Measurements from ENCODE around the gene NISCH. TPM values are rescaled to one million over a fixed set of nuclear protein-coding genes. Genes with fewer than 3 reads are reported as not detected.

The NISCH gene
- total and polyA plus RNA-seq, 7 donors = 14.3 to 33.4 (median 23.6) TPM

DNA sequence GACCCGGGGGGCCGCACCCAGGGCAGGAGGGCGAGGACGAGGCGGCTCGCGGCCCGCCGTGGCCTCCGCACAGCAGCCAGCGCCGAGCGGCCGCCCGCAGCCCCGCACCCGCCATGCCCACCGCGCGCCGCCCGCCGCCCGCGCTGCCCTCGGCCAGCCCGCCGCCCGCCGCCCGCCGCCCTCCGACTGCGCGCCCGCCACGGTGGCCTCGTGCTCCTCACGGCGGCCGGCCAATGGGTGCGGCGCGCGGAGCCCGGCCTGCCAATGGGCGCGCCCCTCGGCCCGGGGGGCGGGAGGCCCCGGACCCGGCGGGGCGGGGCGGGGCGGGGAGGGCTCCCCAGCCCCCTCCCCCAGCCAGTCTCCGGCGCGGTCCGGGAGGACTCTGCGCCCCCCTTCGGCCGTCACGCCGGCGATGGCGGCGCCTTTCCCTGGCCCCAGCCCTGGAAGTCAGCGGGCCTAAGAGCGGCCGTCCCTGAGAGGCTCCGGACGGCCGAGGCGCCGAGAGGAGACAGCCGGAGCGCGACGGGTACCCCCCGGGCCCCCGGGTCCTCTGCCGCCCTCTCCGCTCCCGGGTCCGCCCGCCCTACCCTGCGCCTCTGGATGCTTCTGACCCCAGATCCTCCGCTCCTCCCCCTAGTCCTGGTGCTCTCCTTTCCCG lies 78.3 kb downstream of the NISCH start, which contains the start of gene NT5DC2:
TSS of gene NT5DC2 (minus strand) at position 235 of the 658 bp plus-strand sequence. CDS start at position 115, 120 bp downstream.
- peak within 1 kb of the TSS; percentile 72 for H3K4me3 ChIP-seq
- TF ChIP-seq, protein P1, sequence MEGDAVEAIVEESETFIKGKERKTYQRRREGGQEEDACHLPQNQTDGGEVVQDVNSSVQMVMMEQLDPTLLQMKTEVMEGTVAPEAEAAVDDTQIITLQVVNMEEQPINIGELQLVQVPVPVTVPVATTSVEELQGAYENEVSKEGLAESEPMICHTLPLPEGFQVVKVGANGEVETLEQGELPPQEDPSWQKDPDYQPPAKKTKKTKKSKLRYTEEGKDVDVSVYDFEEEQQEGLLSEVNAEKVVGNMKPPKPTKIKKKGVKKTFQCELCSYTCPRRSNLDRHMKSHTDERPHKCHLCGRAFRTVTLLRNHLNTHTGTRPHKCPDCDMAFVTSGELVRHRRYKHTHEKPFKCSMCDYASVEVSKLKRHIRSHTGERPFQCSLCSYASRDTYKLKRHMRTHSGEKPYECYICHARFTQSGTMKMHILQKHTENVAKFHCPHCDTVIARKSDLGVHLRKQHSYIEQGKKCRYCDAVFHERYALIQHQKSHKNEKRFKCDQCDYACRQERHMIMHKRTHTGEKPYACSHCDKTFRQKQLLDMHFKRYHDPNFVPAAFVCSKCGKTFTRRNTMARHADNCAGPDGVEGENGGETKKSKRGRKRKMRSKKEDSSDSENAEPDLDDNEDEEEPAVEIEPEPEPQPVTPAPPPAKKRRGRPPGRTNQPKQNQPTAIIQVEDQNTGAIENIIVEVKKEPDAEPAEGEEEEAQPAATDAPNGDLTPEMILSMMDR (IDR thresholded peaks at IDR 0.05) = no peak
- H3K9me3 ChIP-seq = no peaks in the 10 kb centered on the region
- WGBS, 3 donors = 2 to 13% (median 10%) methylated on average over 10 to 91 of the region's 91 CpGs
- no peaks in the 10 kb centered on the region for H3K27me3 ChIP-seq (ENCODE audit: insufficient read depth in 3 of 3, low read length in 2 of 3)
- no peaks in the 10 kb centered on the region for H3K36me3 ChIP-seq (ENCODE audit: insufficient read depth in 1 of 2, low read depth in 1 of 2)
- ATAC-seq (peak; percentile 20 to 33 (median 32)), DNase-seq (peak; percentile 77)
- peaks cover 28% of the 10 kb centered on the region for H3K4me1 ChIP-seq
- intact Hi-C loops (cut with DNase I) = loop anchor here (5.0 kb wide), 2 partner anchors 36 to 61 kb away; partner anchors contain the start of gene STAB1 (in 1 of the 2)
- peak within 1 kb of the TSS; percentile 96 for H3K27ac ChIP-seq

DNA sequence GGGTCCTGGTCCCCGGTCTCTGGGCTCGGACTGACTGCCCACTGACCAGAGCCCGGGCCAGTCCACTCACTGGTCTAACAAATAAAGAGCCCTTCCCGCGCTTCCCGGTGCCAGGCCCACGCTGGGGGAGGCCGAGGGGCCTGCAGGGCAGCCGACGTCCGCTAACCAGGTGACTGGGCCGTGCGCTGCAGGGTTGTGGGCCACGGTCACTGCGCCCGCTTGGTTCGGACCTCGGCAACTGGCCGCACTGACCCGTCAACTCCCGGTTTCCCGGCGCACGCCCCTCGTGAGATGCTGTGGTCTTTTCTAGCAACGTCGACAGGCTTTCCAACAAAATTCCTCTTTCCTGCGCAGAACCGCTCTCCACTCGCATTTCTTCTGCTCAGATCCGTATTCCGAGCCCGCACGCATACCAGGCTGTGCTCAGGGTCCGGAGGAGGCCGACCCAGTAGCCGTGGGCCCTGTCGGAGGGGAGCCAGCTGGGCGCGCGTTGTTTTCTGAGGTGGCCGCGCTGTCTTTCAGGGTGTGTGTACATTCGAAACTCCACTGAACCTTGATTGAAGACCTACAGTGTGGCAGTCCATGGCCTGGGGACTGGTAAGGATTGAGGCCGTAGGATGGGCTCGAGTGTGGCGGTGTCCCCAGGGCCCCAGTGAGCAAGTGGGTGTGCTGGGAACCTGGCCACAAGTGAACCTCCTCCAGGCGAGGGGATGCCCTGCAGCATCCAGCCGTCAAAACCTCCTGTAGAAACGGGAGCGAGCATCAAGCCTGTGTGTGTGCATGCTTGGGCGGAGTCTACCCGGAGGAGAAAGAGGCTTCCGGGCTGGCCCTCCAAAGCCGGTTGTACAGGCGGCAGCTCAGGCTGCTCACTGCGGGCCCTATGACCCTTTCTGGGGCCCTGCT lies 79.1 kb downstream of the NISCH start:
- H3K36me3 ChIP-seq (ENCODE audit: insufficient read depth in 1 of 2, low read depth in 1 of 2) = no peaks in the 10 kb centered on the region
- H3K27ac ChIP-seq = peak overlapping the region; percentile 96
- no peaks in the 10 kb centered on the region for H3K9me3 ChIP-seq
- WGBS, 3 donors = 55 to 59% (median 58%) methylated on average over 57 of the region's 57 CpGs
- DNase-seq (peak in 1 of 2 donors; percentile 62), ATAC-seq (no peak)
- no peaks in the 10 kb centered on the region for H3K27me3 ChIP-seq (ENCODE audit: insufficient read depth in 3 of 3, low read length in 2 of 3)
- peaks cover 35% of the 10 kb centered on the region for H3K4me1 ChIP-seq
- intact Hi-C loops (cut with DNase I) = loop anchor here (5.0 kb wide), 2 partner anchors 37 to 62 kb away; partner anchors contain the start of gene STAB1 (in 1 of the 2)
- peak overlapping the region; percentile 72 for H3K4me3 ChIP-seq
- TF ChIP-seq, protein P1 (IDR thresholded peaks at IDR 0.05) = no peak

- intact Hi-C loops (cut with DNase I) = loop anchor here in 1 of 2 donors (5.0 kb wide), 1 partner anchor 63 kb away; no protein-coding TSS in a partner anchor
- Histone ChIP-seq H3K4me1 (peaks cover 33% of the 10 kb centered on the region), H3K4me3 (peak overlapping the region; percentile 83), H3K36me3 (ENCODE audit: insufficient read depth in 1 of 2, low read depth in 1 of 2) (peaks cover 0 to 2% of the 10 kb centered on the region in 2 donors), H3K27ac (peak overlapping the region; percentile 96), H3K9me3 (no peaks in the 10 kb centered on the region), H3K27me3 (ENCODE audit: insufficient read depth in 3 of 3, low read length in 2 of 3) (no peaks in the 10 kb centered on the region)
- ATAC-seq = no peak
- DNase-seq = peak in 1 of 2 donors; percentile 55
- TF ChIP-seq, protein P1 (IDR thresholded peaks at IDR 0.05) = no peak
- 90 to 93% (median 91%) methylated on average over 19 of the region's 19 CpGs for WGBS, 3 donors
Measured at GRCh38 chr3:52535411-52536111, 80.2 kb downstream of the NISCH start.

DNA sequence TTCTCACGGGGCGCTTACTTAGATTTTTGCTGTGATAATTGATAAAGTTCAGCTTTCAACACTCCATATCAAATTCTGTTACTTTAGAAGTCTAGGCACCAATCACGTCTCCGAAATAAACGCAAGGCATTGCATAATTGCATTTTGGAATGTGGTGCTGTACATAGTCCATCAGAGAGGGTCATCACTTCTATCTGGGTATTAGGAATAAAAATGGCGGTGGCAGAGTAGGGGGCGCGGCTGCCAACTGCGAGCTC lies 80.6 kb downstream of the NISCH start:
- ATAC-seq = no peak
- Histone ChIP-seq H3K27me3 (ENCODE audit: insufficient read depth in 3 of 3, low read length in 2 of 3) (no peaks in the 10 kb centered on the region), H3K27ac (peak overlapping the region; percentile 96), H3K4me3 (peak overlapping the region; percentile 83), H3K9me3 (no peaks in the 10 kb centered on the region), H3K4me1 (peaks cover 33% of the 10 kb centered on the region), H3K36me3 (ENCODE audit: insufficient read depth in 1 of 2, low read depth in 1 of 2) (peaks cover 0 to 7% of the 10 kb centered on the region in 2 donors)
- WGBS, 3 donors = 8 to 15% (median 10%) methylated on average over 9 of the region's 9 CpGs
- no peak for DNase-seq
- intact Hi-C loops (cut with DNase I) = loop anchor here in 1 of 2 donors (5.0 kb wide), 1 partner anchor 64 kb away; no protein-coding TSS in a partner anchor
- TF ChIP-seq, protein P1 (IDR thresholded peaks at IDR 0.05) = no peak
